ENCODE data around the gene COL6A5.

DNA sequence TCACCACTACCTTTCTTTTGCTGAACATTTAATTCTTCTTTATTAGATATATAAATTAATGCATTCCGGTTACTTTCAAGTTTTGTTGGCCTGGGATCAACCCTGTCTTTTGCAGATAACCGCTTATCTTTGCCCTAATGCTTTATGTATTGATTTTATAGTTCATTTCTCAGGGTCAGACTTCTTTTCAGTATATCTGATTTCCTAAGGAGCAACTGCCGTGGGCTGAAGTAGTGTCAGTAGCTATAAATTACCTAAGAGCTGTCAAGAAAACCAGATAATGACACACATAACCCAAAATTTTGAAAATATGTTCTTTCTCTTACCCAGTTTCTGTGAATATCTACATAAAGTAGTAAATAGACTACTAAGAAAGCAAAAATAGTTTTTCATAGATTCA, 38.0 kb downstream of the COL6A5 start:
- TF ChIP-seq CTCF (IDR thresholded peaks at IDR 0.05): no peak
- no peak for TF ChIP-seq EP300 (IDR thresholded peaks at IDR 0.05)
- TF ChIP-seq POLR2A (IDR thresholded peaks at IDR 0.05): no peak

All from ovary (tissue), 3 donors.